Measurements from ENCODE around the gene PDGFB. TPM values are rescaled to one million over a fixed set of nuclear protein-coding genes. Genes with fewer than 3 reads are reported as not detected.
A peak's percentile ranks its signal among the peaks of the same experiment; 100 is the strongest.

The PDGFB gene
- total and polyA plus RNA-seq, 8 donors: 2.7 to 12.1 (median 4.4) TPM

GRCh38 chr22:39182478-39183030 lies 62.2 kb downstream of the PDGFB start:
- no peaks in the 10 kb centered on the region for H3K27me3 ChIP-seq
- DNase-seq (peak in 2 of 6 donors; percentile 6 to 14), FAIRE-seq (no peak), ATAC-seq (no peak)
- TF ChIP-seq CTCF (IDR thresholded peaks at IDR 0.05): no peak
- H3K36me3 ChIP-seq: no peaks in the 10 kb centered on the region
- WGBS, 2 donors: 94 to 95% methylated on average over 6 of the region's 6 CpGs
- peaks cover 0 to 5% (median 0%) of the 10 kb centered on the region in 3 donors for H3K4me1 ChIP-seq
- H3K9me3 ChIP-seq: no peaks in the 10 kb centered on the region
- no peak overlapping the region for H3K27ac ChIP-seq
- intact Hi-C loops (cut with DNase I): no loop called here
- no peak overlapping the region for H3K4me3 ChIP-seq

- Histone ChIP-seq H3K4me1 (peaks cover 0 to 5% (median 0%) of the 10 kb centered on the region in 3 donors), H3K36me3 (no peaks in the 10 kb centered on the region), H3K9me3 (no peaks in the 10 kb centered on the region), H3K4me3 (no peak overlapping the region), H3K27me3 (no peaks in the 10 kb centered on the region), H3K27ac (no peak overlapping the region)
- WGBS, 2 donors: 93 to 96% methylated on average over 5 of the region's 5 CpGs
- FAIRE-seq (no peak), ATAC-seq (no peak), DNase-seq (peak in 2 of 6 donors; percentile 1 to 11)
- TF ChIP-seq CTCF (IDR thresholded peaks at IDR 0.05): no peak
- intact Hi-C loops (cut with DNase I): no loop called here
These were observed 63.0 kb downstream of the PDGFB start for GRCh38 chr22:39181778-39182177.

- Histone ChIP-seq H3K36me3 (no peaks in the 10 kb centered on the region), H3K9me3 (no peaks in the 10 kb centered on the region), H3K4me3 (no peak overlapping the region), H3K27ac (no peak overlapping the region), H3K27me3 (no peaks in the 10 kb centered on the region), H3K4me1 (peaks cover 0 to 5% (median 0%) of the 10 kb centered on the region in 3 donors)
- intact Hi-C loops (cut with DNase I): no loop called here
- 94 to 98% methylated on average over 8 of the region's 8 CpGs for WGBS, 2 donors
- no peak for ATAC-seq
- no peak for FAIRE-seq
- peak in 2 of 6 donors; percentile 1 to 30 for DNase-seq
- no peak for TF ChIP-seq CTCF (IDR thresholded peaks at IDR 0.05)
These were observed 63.4 kb downstream of the PDGFB start for GRCh38 chr22:39181356-39181755.

- H3K4me1 ChIP-seq: peaks cover 0 to 8% (median 5%) of the 10 kb centered on the region in 3 donors
- WGBS, 2 donors: 75 to 80% methylated on average over 21 of the region's 21 CpGs
- TF ChIP-seq CTCF (IDR thresholded peaks at IDR 0.05): no peak
- no peak for ATAC-seq
- intact Hi-C loops (cut with DNase I): loop anchor here (10.0 kb wide), 3 partner anchors 55 to 345 kb away; partner anchors contain the start of gene ATF4 (in 1 of the 3)
- DNase-seq: peak in 1 of 6 donors; percentile 10
- H3K4me3 ChIP-seq: no peak overlapping the region
- H3K27me3 ChIP-seq: no peaks in the 10 kb centered on the region
- no peaks in the 10 kb centered on the region for H3K36me3 ChIP-seq
- H3K9me3 ChIP-seq: no peaks in the 10 kb centered on the region
- no peak overlapping the region for H3K27ac ChIP-seq
- no peak for FAIRE-seq
These were observed 64.9 kb downstream of the PDGFB start for GRCh38 chr22:39179841-39180335.

- Histone ChIP-seq H3K27me3 (no peaks in the 10 kb centered on the region), H3K9me3 (no peaks in the 10 kb centered on the region), H3K36me3 (no peaks in the 10 kb centered on the region), H3K4me3 (no peak overlapping the region), H3K4me1 (peaks cover 1 to 8% (median 2%) of the 10 kb centered on the region in 3 donors), H3K27ac (no peak overlapping the region)
- intact Hi-C loops (cut with DNase I): loop anchor here (10.0 kb wide), 3 partner anchors 55 to 345 kb away; partner anchors contain the start of gene ATF4 (in 1 of the 3)
- FAIRE-seq (no peak), ATAC-seq (no peak), DNase-seq (no peak)
- 82 to 88% methylated on average over 6 of the region's 6 CpGs for WGBS, 2 donors
- TF ChIP-seq CTCF (IDR thresholded peaks at IDR 0.05): no peak
These were observed 65.4 kb downstream of the PDGFB start for GRCh38 chr22:39179401-39179827.
